LNCaP clone FGC (cell line): ENCODE measurements around the gene PRKCE.

Experiments used
- DNase-seq: peaks from one replicate; pipeline ENCODE4 v3.0.0-alpha.2; 2011; ENCODE audit warnings: low read depth
- H3K4me3 ChIP-seq: 2 replicates; pipeline ENCODE4 v1.5.1; 2011; ENCODE audit warnings: mild to moderate bottlenecking, low read depth, low read length, control low read depth
- CTCF ChIP-seq: IDR thresholded peaks from 2 replicates; pipeline ENCODE4 v1.5.1; 2012; ENCODE audit warnings: mild to moderate bottlenecking; ENCODE audit not compliant: control insufficient read depth, insufficient read depth; ENCODE audit errors: extremely low read depth

The PRKCE gene

DNA sequence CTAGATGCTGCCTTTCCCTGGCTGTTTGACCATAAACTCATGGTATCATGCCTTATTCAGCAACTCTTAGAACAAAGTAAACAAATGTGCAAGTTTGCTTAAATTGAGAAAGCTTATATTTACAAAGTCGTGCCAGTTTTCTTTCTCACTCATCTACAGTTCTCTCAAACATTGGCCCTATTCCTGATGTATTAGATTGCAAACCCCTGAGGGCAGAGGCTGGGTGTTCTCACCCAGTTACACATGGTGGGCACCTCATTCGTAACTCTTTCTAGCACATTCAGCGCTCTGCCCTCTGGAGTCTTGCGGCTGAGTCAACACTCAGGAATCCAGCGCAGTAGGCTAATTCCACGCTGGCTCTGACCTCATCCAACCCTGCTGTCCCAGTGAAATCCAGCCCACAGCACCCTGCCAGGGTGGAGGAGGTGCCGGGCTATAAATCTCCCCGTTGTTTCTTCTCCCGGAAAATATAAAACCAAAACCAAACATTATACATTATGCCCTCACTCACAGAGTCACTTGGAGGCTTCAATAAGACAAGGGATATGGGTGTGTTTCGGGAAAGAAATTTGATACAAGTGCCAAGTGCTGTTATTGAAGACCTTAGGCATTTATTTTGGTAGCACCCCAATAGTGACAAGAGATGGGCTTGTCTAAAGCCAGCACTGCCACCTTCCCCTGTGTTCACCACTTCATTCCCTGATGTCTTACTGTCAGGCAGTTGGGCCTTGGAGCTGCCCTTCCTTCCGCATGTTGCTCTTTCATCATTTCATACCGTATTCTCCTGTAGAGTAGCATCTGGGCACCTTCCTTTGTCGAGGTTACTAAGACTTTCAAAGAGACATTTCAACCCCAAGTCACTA is 287.4 kb downstream of the PRKCE start:
- 0 out of 2 replicates have a peak, but pooled peaks have one; percentile 0 for TF ChIP-seq CTCF
- peak overlapping the region; percentile 3; the same call in 1 of the 2 replicates for H3K4me3 ChIP-seq
- DNase-seq = peak; percentile 76

DNA sequence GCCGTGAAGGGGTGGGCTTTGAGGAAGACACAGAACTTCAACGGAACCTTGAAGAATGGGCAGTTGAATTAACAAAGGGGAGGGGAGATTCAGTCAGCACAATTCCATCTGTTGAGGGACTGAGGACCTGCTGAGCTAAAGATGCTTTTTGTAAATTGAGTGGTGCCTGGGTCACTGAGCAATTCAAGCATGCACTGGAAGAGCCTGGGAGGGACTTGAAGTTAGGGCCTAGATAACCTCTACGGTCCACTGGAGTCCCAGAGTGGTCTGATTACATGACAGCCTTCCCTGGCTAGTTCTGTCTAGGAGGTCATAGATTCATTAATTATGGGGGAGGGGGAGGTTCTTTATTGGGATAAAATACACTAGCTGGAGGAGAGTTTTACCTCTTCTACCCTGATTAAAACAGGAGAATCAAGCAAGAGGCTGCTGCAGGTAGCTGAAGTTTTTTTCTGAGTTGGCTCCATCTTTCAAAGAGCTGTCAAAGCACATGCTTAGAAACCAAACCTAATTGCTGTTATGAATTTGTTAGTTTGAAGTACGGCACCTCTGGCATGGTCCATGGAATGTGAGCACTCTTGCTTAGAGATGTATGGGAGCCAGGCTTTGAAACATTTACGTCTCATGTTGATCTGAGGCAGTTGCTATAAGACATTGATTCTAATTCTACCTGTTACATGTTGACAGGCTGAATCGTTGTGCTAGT is 290.2 kb downstream of the PRKCE start:
- TF ChIP-seq CTCF = no peak
- DNase-seq = no peak
- no peak overlapping the region for H3K4me3 ChIP-seq

DNA sequence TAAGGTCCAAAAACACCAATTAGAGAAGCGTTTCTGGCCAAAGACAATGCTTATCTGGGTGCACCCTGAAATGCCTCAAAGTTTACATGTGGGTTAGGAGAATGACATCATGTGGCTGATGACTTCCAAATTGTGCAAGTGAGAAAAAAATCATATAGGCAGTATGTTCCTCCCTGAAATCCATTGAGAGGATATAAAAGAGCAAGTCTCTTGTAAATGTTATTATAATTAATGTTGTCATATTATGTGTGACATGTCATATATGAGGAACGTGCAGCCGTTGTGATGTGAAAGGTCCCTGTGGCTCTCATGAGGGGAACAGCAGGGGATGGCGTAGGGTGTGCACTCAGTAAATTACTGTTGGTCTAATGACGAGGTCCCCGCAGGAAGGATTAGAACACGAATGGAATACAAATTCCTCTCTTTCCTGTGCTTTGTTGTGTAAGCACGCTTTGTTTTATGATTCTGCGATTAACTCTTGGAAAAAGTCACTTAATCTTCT is 290.8 kb downstream of the PRKCE start:
- no peak for TF ChIP-seq CTCF
- DNase-seq = no peak
- H3K4me3 ChIP-seq = no peak overlapping the region

DNA sequence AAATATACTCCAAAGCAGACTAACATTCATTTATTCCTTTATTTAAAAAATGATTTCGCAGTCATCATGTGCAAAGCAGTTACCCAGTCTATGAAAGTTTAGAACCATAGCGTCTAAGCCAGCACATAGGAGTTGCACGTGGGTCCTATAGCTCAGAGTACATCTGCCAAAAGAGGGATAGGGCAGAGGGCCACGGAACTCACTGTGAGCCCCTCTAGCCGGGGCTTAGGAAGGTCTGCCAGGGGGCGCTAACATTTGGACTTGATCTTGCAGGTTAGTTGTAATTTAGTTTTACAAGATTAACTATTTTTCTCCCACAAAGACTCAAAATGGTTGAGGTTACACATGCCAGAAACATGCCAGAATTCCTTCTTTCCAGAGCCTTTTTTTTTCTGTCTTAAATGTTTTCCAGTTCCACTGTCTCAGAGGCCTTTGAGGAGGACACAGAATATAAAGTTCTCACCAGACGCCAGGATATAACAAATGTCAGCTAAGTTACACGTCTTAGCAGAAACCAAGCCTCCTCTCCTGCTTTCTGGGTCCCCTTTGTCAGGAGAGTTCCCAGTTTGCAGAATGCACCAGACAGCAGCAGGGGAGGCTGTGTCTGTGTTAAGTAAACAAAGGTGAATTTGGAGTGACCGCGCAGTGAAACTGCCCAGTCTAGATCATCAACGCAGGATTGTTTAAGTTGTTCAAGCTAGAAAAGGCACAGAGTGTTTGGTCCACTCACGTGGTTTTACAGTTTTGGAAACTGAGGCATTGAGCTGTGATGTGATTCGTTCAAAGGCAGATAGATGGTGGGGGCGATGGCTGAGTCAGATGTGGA is 292.0 kb downstream of the PRKCE start:
- TF ChIP-seq CTCF = no peak
- no peak for DNase-seq
- H3K4me3 ChIP-seq = no peak overlapping the region

- DNase-seq = no peak
- H3K4me3 ChIP-seq = no peak overlapping the region
- TF ChIP-seq CTCF = no peak
Observed at GRCh38 chr2:45944074-45944473, 292.6 kb downstream of the PRKCE start.

- TF ChIP-seq CTCF = no peak
- H3K4me3 ChIP-seq = no peak overlapping the region
- DNase-seq = no peak
Observed at GRCh38 chr2:45945302-45945717, 293.8 kb downstream of the PRKCE start.
